PC-9 (cell line): Measurements from ENCODE around the gene SGPP1. TPM values are rescaled to one million over a fixed set of nuclear protein-coding genes. Genes with fewer than 3 reads are reported as not detected.

Experiments used
- BruUV-seq: library from RNA; stranded (reverse); fragments of 400-500 nt; replicated peaks from 2 replicates; lab custom pipeline; 2021; lab: Mats Ljungman, UMichigan
- CTCF ChIA-PET: fragments of 300-600 bp; sonication (Branson Sonifier 250); formaldehyde crosslinking; loops from one replicate; lab custom pipeline; 2022; ENCODE audit warnings: antibody characterized with exemption; lab: Charles Lee
- POLR2A ChIA-PET: fragments of 300-600 bp; sonication (Branson Sonifier 250); formaldehyde crosslinking; loops from one replicate; lab custom pipeline; 2022; ENCODE audit warnings: antibody characterized with exemption; ENCODE audit not compliant: unreplicated experiment; lab: Charles Lee
- DNase-seq, 2 experiments: peaks; one replicate each; pipeline versions ENCODE4 v3.0.0 to v3.0.0-alpha.2; 2015 to 2022; ENCODE audit warnings: mixed read lengths in 1 of 2
- H2AFZ ChIP-seq: fragments of 200-600 bp; sonication (generic); 2 replicates; pipeline ENCODE4 v1.8.1; 2017; ENCODE audit warnings: antibody characterized with exemption
- H3F3A ChIP-seq: fragments of 200-600 bp; sonication (generic); 2 replicates; pipeline ENCODE4 v1.8.1; 2017; ENCODE audit warnings: antibody characterized with exemption, mild to moderate bottlenecking, low read depth; ENCODE audit not compliant: insufficient read depth
- H3K27ac ChIP-seq: fragments of 200-600 bp; sonication (generic); 2 replicates; pipeline ENCODE4 v1.6.1; 2016; ENCODE audit warnings: mixed run types
- H3K27me3 ChIP-seq: fragments of 200-600 bp; sonication (generic); 2 replicates; pipeline ENCODE4 v1.6.1; 2016; ENCODE audit warnings: low read depth, mixed run types; ENCODE audit not compliant: insufficient read depth
- H3K36me3 ChIP-seq: fragments of 200-600 bp; sonication (generic); 2 replicates; pipeline ENCODE4 v1.6.1; 2016; ENCODE audit warnings: low read depth, mixed run types
- H3K4me1 ChIP-seq: fragments of 200-600 bp; sonication (generic); replicated peaks from 2 replicates; pipeline ENCODE4 v1.6.1; 2016; ENCODE audit warnings: mixed run types; ENCODE audit not compliant: insufficient read depth
- H3K4me2 ChIP-seq: fragments of 200-600 bp; sonication (generic); 2 replicates; pipeline ENCODE4 v1.6.1; 2017; ENCODE audit warnings: mixed run types
- H3K4me3 ChIP-seq: fragments of 200-600 bp; sonication (generic); 2 replicates; pipeline ENCODE4 v1.6.1; 2016; ENCODE audit warnings: mixed run types
- H3K79me2 ChIP-seq: fragments of 200-600 bp; sonication (generic); 2 replicates; pipeline ENCODE4 v1.6.1; 2017; ENCODE audit warnings: low read depth, mixed run types
- H3K9me2 ChIP-seq: fragments of 200-600 bp; sonication (generic); 2 replicates; pipeline ENCODE4 v1.8.1; 2017; ENCODE audit warnings: mild to moderate bottlenecking; ENCODE audit not compliant: insufficient read depth
- H3K9me3 ChIP-seq: fragments of 200-600 bp; sonication (generic); 2 replicates; pipeline ENCODE4 v1.8.1; 2016; ENCODE audit warnings: low read depth; ENCODE audit not compliant: insufficient read depth
- H4K20me1 ChIP-seq: fragments of 200-600 bp; sonication (generic); 2 replicates; pipeline ENCODE4 v1.8.1; 2017; ENCODE audit not compliant: insufficient read depth
- CTCF ChIP-seq: fragments of 200-600 bp; sonication (generic); conservative IDR thresholded peaks from 2 replicates; pipeline ENCODE4 v1.6.1; 2017; ENCODE audit warnings: mixed run types, antibody characterized with exemption, mild to moderate bottlenecking, moderate library complexity
- EZH2 ChIP-seq: fragments of 200-600 bp; sonication (generic); IDR thresholded peaks from 2 replicates; pipeline ENCODE4 v1.8.0; 2017; ENCODE audit warnings: antibody characterized with exemption, low read depth
- intact Hi-C: fragments of 100-400 bp; cut with micrococcal nuclease; formaldehyde crosslinking; loops from one replicate; pipeline ENCODE4 v1.10.0; 2022; ENCODE audit not compliant: unreplicated experiment
- total RNA-seq: library from RNA; stranded (reverse); gene quantifications from 2 replicates; pipeline ENCODE4 v1.2.3, GENCODE V29; 2021

SGPP1 gene
- total RNA-seq, 1 experiment from 2014 or later, result 26.7 TPM

- H2AFZ ChIP-seq, result no peak overlapping the region
Observed at GRCh38 chr14:63673886-63674497, 53.9 kb downstream of the SGPP1 start.

GRCh38 chr14:63673255-63673654, 54.6 kb downstream of the SGPP1 start:
- Histone ChIP-seq H3K4me2 (no peak overlapping the region), H3K27ac (no peak overlapping the region), H3K4me1 (peaks cover 15% of the 10 kb centered on the region), H3K4me3 (no peak overlapping the region), H3K79me2 (no peaks in the 10 kb centered on the region), H3K36me3 (no peaks in the 10 kb centered on the region; the same call in 1 of the 2 replicates), H3F3A (peaks cover 18% of the 10 kb centered on the region; the same call in 1 of the 2 replicates), H3K9me2 (no peaks in the 10 kb centered on the region), H3K9me3 (no peaks in the 10 kb centered on the region), H4K20me1 (no peaks in the 10 kb centered on the region), H2AFZ (no peak overlapping the region), H3K27me3 (no peaks in the 10 kb centered on the region)
- BruUV-seq, result no TSS peak
- TF ChIP-seq EZH2 (no peak), CTCF (no peak)
- no peak for DNase-seq
- ChIA-PET CTCF (no interaction called here), POLR2A (no interaction called here)
- intact Hi-C loops, result no loop called here

More at GRCh38 chr14:63673886-63674497, 53.9 kb downstream of the SGPP1 start:
- DNase-seq, result no peak
- H3F3A ChIP-seq, result peaks cover 26% of the 10 kb centered on the region; the same call in 1 of the 2 replicates
- H3K9me3 ChIP-seq, result no peaks in the 10 kb centered on the region
- CTCF ChIA-PET, result no interaction called here
- no peak overlapping the region for H3K27ac ChIP-seq
- no peaks in the 10 kb centered on the region for H3K27me3 ChIP-seq
- H3K4me1 ChIP-seq, result peaks cover 22% of the 10 kb centered on the region
- intact Hi-C loops, result no loop called here
- no peak for TF ChIP-seq EZH2
- TF ChIP-seq CTCF, result no peak
- no peak overlapping the region for H3K4me3 ChIP-seq
- no TSS peak for BruUV-seq
- H3K79me2 ChIP-seq, result no peaks in the 10 kb centered on the region
- H3K36me3 ChIP-seq, result no peaks in the 10 kb centered on the region; the same call in 1 of the 2 replicates
- no peak overlapping the region for H3K4me2 ChIP-seq
- POLR2A ChIA-PET, result no interaction called here
- H3K9me2 ChIP-seq, result no peaks in the 10 kb centered on the region
- no peaks in the 10 kb centered on the region for H4K20me1 ChIP-seq

- H3K9me2 ChIP-seq, result no peaks in the 10 kb centered on the region
- TF ChIP-seq CTCF, result no peak
- H3K4me2 ChIP-seq, result no peak overlapping the region
- peak in 1 of 2 experiments; percentile 39 for DNase-seq
- no TSS peak for BruUV-seq
- H3K36me3 ChIP-seq, result no peaks in the 10 kb centered on the region; the same call in 1 of the 2 replicates
- H3K9me3 ChIP-seq, result no peaks in the 10 kb centered on the region
- no peak overlapping the region for H2AFZ ChIP-seq
- ChIA-PET POLR2A (no interaction called here), CTCF (no interaction called here)
- peaks cover 14% of the 10 kb centered on the region; the same call in 1 of the 2 replicates for H3F3A ChIP-seq
- no peak overlapping the region for H3K27ac ChIP-seq
- H3K79me2 ChIP-seq, result no peaks in the 10 kb centered on the region
- peaks cover 10% of the 10 kb centered on the region for H3K4me1 ChIP-seq
- H3K27me3 ChIP-seq, result no peaks in the 10 kb centered on the region
- no peak overlapping the region for H3K4me3 ChIP-seq
- H4K20me1 ChIP-seq, result no peaks in the 10 kb centered on the region
- intact Hi-C loops, result no loop called here
Observed at GRCh38 chr14:63672417-63673180, 55.3 kb downstream of the SGPP1 start.
